Activated effector memory CD4-positive, alpha-beta T cell treated with Interleukin-2 at 50 U/mL for 16 hours (primary cell): ENCODE results near the gene ATP10B.

Source experiments
- DNase-seq: peaks from one replicate; pipeline ENCODE4 v3.0.0-alpha.2; 2020

Gene ATP10B

DNA sequence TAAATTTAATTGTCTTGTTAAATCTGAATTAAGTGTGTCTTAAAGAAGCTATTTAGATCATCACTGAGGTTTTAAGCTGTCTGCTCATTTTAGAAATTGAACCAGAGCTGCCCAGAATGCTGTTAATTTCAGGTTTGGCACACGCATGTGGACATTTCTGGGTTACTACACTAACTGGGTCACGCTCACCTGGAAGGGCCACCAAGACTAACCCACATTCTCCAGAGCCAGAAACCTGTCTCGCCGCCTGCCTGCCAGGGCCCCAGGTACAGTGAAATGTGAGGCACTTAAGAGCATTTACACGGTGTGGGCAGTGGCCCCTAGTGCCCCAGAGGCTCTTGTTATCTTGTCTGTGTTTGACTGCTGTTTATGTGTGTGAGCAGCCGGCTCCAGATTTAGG lies 46.6 kb downstream of the ATP10B start:
- DNase-seq = no peak

DNA sequence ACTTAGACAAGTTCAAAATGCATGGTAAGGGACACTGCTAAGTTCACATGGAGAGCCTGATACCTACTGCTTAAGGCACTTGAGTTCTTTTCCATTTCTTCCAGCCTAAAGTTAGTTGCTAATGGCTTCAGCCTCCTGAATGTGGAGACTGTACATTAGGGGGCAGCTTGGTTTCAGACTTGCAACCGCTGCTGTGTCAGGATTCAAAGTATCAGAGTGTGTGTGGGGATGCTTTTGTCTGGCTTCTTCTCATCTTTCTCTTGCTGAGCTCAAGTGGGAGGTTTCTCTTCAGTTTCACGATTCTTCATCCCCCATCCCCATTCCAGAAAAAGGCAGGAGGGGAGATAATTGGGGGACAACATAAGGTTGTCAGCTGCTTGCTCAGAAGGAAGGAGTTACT lies 49.4 kb downstream of the ATP10B start:
- no peak for DNase-seq

DNA sequence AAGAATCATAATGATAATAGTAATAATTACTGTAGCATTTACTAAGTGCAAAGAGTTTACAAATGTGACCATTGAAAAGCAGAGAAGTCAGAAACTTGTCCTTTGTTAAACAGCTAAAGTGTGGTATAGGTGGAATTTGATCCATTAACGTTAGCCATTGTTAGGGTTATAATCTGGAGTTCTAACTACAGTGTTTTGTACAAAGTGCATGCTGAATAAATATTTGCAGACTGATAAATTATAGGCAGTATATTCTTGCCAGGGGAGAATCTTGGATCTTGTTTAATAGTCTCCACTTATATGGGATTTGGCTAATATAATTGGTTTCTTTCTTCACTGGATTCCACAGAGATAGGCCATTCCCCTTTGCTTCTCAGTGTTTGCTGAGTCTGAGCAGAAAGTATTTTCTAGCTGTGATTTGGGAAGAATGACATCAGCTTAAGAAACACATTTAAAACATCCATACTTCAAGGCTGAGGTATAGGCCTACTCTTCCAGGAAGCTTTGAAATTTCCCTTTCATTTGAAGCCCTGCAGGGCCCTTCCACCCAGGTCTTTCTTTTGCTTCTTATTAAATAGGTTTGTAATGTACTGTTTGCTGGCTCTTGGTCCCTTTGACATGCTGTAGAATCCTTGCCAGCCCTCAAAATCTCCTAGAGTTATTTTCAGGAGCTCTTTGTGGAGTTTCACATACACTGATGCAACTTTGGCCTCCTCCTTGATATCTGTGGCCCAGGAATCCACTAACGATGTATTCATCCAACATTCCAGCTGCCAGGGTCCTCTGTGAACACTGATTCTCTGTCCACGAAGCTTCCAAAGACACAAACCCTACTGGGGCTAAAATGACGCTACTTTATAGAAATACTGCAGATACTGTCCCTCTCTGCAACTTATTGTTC lies 51.4 kb downstream of the ATP10B start:
- DNase-seq = no peak

DNA sequence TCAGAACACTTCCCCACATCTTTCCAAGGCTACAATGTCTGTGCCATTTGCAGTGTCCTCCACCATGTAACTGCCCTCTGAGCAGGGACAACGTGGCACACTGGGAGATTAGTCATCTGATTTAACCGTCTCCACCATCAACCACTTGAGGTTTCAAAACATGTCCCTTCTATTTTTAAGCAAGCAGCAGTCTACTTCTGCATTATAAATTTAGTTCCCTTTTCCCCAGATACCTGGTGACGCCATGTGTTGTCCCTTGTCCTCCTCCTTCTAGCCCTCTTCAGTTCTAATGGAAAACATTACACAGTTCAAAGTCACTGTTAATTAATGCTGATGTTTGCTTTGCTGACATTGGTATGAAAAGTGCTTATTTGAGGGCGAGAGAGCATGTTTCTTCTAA lies 52.8 kb downstream of the ATP10B start:
- no peak for DNase-seq

DNA sequence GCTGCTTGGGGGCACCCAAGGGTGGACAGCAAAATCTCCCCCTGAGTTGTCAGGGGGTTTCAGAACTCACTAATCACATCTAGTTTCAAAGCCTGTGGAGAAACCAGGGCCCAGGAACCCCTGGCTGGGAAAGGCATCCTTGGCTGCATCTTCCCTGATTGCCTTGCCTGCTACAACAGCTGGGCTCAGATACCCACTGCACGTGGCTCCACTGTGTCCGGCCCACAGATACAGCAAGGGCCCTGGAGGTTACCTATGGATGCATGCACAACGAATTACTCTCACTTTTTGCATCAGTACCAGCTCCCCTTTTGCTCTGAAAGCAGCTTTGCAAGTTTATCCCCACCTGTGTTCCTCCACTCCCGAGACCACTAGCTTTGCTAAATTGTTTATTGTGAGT lies 55.0 kb downstream of the ATP10B start:
- no peak for DNase-seq

DNA sequence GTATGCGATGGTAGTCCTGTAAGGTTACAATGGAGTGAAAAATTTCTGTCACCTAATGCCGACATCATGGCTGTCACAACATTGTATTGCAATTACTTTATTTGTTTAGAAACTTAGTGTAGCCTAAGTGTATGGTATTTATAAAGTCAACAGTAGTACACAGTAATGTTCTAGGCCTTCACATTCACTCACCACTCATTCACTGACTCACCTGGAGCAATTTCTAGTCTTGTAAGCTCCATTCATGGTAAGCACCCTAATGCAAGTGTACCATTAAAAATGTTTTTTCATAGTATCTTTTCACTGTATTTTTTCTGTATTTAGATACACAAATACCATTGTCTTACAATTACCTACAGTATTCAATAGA lies 58.5 kb downstream of the ATP10B start:
- DNase-seq = no peak

DNA sequence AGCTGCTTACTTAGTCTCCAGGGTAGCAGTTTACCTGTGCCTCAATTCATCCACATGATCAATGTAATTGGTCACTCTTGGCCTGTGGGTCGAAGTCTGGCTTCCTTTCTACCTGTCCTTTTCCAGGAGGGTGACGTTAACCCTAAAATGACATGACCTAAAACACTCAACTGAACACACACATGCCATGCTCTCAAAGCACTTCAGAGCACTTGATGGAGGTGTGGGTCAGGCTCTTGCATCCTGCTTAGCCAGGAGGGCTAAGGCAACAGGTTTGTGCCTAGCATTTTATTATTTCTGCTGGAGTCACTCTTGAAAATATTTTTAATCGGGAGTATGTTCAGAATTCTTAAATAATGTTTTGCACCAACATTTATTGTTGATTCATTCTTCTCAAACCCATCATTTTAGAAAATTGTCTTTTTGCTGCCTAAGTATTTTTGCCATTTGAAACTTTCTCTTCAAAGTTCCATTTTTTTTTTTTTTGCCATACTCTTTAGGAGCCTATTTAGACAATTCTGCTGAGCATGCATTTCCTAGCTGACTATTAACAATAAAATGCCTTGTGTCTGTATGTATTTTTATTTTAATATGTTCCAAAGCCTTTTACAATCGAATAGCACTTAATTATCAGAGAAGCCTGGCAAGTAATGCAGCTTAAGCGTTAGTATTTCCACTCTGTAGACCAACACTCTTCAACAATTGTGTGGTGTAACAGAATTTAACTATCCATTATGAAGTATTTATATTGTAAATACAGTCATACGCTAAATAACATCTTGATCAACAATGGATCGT lies 59.1 kb downstream of the ATP10B start:
- DNase-seq = no peak

DNA sequence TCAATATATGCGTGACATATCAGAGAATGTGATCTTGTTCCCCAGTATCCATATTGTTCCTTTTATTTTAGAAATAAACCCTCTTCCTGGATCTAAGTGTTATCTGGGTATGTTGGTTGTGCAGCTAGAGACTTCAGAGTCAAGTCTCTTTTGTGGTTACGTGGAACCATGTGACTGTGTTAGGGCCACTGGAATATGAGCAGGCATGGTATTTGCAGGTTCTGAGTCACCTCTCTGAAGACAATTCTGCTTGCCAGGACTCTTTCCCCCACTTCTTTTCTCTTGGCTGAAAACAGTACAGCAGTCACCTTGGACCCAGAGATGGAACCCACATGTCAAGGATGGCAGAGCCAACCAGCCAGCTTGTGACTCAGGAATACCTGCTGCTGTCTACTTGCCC lies 59.7 kb downstream of the ATP10B start:
- DNase-seq = no peak

DNA sequence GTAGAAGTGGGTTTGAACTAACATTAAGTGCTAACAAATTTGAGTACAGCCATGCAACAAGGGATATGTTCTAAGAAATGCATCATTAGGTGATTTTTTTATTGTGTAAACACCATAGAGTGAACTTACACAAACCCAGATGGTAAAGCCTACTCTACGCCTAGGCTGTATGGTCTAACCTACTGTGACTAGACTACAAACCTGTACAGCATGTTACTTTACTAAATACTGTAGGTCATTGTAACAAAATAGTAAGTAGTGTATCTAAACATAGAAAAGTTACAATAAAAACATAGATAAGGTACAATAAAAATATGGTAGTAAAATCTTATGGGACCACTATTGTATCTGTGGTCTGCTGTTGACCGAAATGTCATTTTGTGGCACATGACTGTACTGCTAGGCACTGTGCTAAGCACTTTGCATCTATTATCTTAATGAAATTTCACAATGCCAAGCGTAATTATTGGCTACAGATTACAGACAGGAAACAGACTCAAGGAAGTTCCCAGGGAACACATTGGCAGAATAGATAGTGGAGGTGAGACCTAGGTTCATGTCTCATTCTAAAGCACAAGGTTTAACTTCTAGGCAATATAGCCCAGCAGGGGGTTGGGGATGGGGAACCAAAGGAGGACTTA lies 62.7 kb downstream of the ATP10B start:
- DNase-seq = no peak

DNA sequence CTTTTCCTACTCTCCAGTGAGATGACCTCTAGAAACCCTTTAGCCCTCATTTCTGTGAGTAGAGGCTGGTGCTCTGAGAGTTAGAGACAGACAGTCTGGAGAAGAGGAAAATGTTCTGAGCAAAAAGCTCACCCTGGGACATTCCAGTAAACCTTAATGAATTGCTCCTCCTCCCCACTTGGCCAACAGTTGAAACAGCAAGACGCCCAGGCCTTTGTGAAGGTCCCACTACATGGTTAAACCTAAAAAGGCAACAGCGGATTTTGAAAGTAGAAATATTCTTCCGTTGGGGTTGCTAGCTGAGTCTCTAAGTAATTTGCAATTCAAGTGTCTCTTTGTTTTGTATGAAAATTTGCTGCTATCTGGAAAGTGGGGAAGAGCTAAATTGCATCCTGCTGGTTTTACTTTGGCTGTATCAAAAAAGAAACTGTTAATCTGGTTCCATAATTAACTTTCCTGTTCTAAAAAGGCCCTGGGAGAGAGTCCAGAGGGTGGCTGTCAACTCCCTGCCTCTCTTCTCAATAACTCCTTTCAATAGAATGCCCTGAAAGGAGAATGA lies 63.8 kb downstream of the ATP10B start:
- DNase-seq = no peak

DNA sequence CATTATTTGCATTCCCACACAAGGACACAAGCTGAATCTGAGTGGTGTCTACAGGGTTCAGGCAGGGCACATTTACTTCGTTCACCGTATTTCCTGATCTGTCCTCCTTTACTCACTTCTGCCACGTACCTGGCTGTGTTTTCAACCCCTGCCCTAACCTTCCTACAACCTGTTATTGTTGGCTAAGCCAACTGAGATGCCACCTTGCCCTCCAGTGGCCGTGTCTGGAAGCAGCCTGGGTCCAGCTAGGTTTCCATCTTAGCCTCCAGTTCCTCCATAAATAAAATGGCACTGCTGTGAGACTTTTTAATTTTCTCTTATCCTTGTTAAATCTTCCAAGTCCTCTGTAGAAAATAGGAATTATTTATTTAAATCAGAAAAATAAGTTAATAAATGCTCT lies 64.8 kb downstream of the ATP10B start:
- no peak for DNase-seq

DNA sequence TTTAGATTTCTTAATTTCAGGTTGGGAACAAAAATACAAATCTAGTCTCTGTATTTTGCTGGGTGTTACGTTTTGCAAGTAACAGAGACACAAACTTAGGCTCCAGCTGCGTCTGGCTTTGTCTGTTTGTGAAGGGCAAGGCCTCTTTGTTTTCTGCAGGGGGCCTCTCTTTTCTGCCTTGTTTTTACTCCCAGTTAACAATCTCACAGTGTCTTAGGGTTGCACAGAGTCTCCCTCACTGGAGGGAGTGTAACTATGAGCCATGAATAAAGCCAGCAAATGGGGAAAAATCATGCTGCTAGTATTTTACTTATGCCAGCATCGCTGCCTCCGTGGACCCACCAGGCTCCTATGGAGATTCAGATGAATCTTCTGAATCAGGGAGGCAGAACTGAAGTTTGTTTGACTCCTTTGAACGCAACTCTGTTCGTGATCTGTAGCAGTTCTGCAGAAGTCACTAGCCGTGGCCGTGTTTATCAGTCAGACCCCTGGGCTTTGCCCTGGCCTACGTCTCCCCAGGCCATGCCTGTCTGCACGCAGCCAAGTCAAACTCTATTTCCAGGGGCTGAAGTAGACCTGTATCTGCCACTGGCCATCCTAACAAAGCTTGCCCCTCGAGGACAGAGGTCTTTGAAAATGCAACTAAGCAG lies 77.2 kb downstream of the ATP10B start:
- DNase-seq = no peak

DNA sequence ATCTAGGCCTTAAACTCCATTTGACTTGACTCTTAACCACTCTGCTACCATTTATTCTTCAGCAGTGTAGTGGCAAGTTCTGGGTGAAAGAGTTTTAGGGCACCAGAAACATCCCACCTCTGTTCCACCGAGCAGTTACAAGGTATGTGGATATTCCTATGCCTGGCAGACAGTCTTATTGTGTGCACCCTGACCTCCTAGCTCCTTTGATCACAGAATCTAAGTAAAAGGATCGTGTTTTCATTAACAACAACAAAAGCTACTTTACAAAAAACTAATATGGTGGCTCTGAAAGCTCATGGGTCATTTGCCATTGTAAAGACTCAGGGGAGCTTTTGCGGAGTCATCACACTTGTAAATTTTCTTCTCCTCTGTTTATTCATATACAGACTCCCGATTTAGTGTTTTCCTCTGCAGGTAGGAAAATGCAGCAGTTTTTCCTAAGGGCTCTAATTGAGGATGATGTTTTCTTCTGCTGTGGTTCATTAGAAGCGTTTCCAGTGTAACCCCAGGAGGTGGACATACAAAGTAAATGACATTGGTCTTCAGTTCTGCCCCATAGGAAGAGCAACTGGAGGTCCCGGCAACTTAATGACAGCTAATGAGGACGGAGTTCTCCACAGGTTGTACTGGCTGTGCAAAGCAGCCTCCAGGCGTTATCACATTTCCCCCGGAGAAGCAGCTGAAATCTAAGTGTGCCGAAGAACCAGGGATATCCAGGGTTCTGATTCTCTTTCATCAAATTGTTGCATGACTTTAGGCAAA lies 78.2 kb downstream of the ATP10B start:
- DNase-seq = no peak

DNA sequence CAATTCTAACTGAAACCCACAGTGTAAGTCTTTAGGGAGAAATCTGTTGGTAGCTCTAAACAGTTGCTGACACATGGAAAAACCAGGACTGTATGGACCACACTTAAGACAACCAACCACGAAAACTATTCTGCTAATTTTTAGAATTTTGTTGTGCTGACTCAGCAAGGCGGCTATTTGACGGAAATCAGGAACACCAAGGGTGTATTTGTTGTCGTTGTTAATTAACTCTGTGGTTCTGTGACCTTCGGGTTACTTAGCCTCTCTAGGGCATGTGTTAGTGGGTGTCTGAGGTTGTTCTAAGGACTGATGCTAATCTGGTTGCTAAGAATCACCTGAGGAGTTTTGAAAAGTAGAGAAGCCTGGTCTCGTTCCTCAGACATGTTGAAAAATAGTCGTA lies 79.2 kb downstream of the ATP10B start:
- DNase-seq = no peak

DNA sequence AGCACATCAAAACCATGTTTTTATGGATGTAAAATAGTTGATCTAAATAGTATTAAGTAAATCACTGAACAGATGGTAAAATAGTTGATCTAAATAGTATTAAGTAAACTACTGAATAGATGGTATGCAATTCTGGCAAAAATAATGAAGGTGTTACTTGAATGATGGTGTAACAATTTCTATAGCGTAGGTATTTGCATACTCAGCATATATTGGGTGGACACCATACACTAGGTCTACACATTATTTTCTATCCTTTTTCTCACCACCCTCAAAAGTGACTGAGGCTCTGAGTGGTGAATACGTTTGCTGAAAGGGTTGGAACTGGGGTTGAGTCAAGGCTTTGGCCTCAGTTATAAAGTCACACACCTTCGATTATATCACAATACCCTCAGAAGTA lies 81.3 kb downstream of the ATP10B start:
- no peak for DNase-seq

DNA sequence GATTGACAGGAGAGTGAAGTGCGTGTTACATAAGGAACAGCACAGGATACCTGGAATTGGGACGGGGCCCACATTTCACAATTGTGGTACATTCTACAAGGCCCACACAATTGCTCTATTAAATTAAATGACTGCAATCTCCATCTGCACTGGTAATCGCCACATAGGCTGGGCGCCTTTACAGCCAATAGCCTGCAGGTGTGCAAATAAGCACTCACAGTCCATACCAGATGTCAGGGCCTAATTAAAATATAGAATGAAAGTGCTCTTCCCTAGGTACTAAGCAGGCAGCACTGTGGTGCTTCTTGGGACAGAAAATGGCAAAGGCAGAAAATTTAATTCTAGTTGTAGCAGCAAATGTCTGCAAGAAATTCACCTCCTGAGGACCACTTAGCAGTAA lies 82.7 kb downstream of the ATP10B start:
- DNase-seq = no peak

DNA sequence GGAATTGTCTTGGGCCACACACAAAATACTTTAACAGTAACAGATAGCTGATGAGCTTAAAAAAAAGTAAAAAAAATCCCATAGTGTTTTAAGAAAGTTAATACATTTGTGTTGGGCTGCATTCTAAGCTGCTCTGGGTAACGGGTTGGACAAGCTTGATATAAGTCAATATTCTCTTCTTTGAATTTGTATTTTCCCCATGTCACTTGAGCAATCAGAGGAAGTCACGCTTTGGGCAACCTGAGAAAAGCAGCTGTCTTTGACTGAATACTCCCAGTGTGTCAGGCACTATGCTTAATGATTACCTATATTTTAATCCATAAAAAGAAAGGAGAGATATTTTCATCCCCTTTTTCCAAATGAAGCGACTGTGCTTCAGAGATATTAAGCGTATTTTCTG lies 84.9 kb downstream of the ATP10B start:
- DNase-seq = no peak

DNA sequence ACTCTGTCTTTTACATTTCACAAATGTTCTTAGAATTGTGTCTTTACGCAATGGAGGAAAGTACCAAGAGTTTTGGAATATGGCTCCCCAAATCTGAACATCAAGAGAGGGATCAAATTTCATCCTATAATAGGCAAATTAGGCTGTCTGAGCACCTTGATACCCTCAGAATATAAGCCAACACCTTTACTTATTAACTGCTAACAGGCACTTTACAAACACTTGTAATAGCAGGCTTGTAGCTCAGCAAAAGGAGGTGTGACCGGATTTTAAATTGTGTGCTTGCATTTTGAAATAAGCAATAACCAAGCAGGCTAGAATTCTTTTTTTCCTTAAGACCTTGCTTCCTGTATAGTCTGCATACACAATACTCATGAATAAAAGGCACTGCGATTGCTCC lies 92.0 kb downstream of the ATP10B start:
- DNase-seq = no peak

DNA sequence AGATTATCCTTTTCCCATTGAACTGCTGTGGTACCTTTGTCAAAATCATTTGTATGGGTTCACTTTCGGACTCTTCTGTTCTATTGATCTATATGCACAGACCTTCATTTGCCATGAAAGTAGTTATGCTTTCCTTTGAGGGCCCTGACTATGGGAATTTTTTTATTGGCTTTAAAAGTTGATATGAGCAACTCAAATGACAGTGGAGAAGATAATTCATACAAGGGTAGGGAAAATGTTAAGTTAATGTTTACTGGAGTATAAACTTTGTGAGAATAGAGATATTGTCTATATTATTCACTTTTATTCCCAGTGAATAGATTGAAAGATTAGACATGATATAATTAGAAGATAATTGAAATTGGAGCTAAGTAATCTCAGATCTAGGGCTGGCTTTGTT lies 94.8 kb downstream of the ATP10B start:
- no peak for DNase-seq

DNA sequence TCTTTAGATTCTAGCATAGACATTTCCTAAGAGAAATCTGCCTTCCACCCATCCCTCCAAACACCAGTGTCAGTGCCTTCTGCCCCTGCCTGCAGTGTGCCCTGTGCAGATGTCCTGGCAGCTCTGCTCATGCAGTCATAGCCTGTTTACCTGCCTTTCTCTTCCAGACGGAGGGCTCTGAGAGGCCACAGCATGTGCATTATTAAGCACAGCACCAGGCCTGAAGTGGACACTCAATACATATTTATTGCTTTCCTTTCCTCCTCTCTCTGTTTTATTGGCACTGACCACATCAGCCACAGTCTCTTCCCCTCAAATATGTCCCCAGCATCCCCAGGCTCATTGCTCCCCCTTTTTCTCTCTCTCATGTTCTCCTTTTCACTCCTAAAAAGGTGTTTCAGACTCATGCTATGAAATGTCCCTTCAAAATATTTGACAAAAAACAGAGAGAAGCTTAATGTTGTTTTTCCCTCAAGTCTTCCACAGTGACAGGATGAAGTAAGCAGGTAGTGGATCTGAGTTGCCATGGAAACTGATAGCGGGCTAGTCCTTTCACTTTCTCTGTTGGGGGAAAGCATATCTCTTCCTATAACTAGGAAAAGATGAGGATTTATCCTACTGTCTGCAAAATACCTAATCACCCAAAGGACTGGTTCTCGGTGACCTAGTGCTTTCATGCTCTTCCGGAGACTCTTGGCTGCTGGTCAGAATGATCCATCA lies 100.9 kb downstream of the ATP10B start:
- no peak for DNase-seq

DNA sequence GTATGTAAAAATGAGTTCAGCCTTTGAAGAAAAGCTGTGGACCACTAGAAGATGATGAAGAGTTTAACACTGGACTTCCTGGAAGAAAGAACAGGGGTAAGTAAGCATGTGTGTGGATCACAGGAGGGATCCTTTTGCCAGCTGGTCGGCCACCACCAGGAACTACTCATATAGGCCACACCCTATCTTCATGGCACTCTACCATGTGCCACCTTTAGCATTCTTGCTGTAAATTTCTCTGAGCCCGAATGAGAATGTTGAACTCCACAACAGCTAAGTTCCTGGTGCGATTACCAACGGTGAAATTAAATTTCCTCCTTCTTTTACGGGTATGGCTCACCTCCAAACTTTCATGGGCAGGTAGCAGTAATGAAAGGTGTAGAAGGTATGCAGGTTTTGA lies 102.3 kb downstream of the ATP10B start:
- no peak for DNase-seq

DNA sequence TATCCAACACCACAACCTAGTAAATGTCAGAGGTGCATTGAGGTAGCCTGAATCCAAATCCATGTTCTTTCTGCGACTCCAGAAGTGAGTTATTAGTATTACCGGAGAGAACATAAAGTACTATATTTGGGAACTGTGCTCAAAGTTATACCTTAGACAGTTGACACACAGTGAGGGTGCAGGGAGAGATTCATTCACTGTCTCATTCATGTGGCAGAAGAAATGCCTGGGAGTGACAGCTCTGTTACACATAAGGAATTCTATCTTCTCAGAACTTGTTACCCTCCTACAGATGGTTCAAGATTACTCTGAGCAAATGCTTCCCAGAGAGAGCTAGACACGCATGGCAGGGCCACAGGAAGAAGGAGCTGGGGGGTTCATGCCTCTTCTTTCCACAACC lies 103.0 kb downstream of the ATP10B start:
- no peak for DNase-seq
